GM08714 (cell line): Measurements from ENCODE around the gene ELAVL1.

ENCODE experiments used
- H3K4me3 ChIP-seq: fragments of 200-500 bp; sonication (Bioruptor generic); 2 replicates; pipeline ENCODE4 v1.5.1; 2014; ENCODE audit warnings: mild to moderate bottlenecking, low read length, inconsistent platforms
- ZNF274 ChIP-seq: IDR thresholded peaks from 2 replicates; pipeline ENCODE4 v1.6.1; 2012; ENCODE audit warnings: mild to moderate bottlenecking, low read depth, low read length

ELAVL1 gene

DNA sequence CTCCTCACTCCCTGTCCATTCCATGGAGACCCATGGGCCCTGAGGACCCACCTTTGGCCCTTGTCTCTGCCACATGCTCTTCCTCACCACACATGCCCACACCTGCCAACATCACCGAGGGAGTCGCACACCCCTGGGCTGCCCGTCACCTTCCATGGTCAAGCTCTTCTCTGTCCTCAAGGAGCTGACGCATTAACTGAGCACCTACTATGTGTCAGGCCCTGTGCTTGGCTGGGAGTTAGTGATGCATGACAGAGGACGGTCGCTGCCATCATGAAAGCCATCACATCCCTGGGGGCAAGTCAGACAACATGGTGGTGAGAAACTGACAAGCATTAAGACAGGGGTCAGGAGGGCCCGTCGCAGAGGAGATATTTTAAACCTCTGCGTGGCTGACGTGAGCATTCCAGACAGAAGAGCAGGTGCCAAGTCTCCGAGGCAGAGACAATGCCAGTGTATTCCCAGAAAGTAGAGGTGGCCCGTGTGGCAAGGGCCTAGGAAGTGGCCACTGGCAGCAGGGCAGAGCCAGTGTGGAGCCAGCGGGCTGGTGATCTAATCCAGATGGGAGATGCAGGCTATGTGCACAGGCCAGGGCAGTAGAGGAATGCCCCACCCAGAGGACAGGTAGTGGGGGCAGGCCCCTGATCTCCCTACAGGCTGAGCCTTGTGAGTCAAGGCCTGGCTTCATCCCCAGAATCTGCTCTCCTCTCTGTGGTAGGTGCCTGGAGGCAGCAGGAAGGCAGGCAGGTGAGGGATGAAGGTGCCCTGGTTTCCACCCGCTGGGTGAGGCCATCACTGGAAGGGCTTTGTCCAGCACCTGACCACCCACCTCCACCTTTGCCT lies 21.2 kb downstream of the ELAVL1 start:
- H3K4me3 ChIP-seq = no peak overlapping the region
- TF ChIP-seq ZNF274 = no peak

DNA sequence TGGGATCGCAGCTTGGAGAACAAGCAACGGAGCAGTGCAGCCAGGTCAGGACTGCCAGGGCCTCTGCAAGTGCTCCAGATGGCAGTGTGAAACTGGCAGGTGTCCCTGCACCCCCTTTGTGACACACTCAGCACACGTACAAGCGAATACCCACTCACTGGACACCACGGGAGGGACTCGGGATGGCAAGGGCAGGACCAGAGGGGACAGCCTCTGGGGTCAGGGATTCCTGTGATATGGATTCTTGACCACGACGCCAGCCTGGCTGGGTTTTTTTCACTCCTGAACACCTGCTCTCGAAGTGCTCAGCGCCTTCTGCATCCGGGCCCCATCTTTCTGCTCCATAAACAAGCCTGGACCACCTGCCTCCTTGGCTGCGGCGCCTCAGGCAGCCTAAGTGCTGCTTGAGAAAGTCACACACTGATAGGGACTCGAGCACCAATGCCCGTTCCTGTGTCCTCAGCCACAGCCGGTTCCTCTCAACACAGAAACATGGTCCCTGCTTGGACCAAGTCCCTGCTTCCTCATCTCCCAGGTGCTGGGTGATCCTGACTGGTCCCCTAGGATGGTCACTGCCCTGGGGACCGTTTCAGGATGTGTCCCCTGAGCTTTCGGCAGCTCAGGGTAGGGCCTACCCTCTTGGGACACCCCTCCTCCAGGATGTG lies 22.0 kb downstream of the ELAVL1 start:
- no peak overlapping the region for H3K4me3 ChIP-seq
- TF ChIP-seq ZNF274 = no peak

DNA sequence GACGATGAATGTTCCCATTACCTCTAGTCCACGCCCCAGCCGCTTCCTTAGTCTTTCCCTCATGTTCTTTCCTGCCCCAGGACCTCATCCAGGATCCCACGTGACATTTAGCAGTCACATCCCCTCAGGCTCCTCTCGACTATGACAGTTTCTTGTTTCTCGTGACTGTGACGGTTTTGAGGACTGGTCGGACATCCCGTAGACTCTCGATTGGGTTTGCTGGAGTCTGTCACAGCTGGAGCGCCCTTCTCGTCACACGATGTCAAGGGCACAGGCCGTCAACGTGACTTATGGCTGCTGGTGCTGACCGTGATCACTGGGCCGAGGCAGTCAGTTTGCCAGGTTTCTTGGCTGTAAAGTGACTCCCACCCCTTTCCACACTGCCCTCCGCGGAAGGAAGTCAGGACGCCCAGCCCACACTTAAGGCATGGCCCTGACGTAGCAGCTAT lies 22.8 kb downstream of the ELAVL1 start:
- H3K4me3 ChIP-seq = no peak overlapping the region
- TF ChIP-seq ZNF274 = no peak

DNA sequence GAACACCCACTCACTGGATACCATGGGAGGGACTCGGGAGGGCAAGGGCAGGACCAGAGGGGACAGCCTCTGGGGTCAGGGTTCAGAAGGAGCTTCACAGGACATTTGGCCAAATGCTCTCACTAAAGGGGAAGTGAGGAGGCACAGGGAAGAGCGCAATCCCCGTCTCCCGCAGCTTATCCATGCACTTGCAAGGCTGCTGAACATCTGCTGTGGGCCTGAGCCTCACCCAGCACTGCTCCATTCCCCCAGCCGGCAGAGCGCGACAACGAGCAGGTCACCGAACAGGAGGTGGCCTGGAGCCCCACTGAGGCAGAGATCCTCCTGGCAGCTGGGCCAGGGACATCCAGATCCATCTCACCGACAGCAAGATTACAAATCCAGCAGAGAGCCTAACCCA lies 23.3 kb downstream of the ELAVL1 start:
- no peak overlapping the region for H3K4me3 ChIP-seq
- TF ChIP-seq ZNF274 = no peak

DNA sequence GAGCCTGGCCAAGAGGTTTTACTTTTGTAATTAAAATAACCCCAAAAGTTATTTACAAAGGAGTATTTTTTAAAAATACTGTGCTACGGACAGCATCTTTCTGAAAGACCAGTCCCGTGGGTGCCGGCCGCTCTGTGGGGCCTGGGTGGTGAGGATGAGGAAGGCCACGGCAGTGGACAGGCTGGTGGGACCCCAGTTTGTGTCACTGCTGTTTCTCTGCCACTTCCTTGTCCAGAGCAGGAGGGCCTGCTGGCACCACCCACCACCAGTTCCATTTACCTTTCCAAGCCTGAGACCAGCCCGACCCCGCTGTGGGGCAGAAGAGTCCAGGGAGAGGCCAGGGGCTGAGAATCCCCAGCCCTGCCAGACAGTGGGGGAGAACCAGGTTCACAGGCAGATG lies 23.8 kb downstream of the ELAVL1 start:
- H3K4me3 ChIP-seq = no peak overlapping the region
- no peak for TF ChIP-seq ZNF274

DNA sequence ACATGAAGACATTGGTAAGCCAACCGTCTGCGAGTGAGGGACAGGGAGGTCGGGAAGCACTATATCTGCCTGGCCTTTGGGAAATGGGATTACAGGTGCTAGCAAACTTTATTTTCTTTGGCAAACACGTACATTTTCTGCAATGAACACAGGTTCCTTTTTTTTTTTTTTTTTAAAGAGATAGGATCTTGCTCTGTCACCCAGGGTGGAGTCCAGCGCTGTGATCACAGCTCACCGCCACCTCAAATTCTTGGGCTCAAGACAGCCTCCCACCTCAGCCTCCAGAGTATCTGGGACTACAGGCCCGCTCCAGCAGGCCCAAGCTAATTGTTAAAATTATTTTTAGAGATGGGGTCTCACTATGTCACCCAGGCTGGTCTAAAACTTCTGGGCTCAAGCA lies 24.2 kb downstream of the ELAVL1 start:
- no peak overlapping the region for H3K4me3 ChIP-seq
- no peak for TF ChIP-seq ZNF274

DNA sequence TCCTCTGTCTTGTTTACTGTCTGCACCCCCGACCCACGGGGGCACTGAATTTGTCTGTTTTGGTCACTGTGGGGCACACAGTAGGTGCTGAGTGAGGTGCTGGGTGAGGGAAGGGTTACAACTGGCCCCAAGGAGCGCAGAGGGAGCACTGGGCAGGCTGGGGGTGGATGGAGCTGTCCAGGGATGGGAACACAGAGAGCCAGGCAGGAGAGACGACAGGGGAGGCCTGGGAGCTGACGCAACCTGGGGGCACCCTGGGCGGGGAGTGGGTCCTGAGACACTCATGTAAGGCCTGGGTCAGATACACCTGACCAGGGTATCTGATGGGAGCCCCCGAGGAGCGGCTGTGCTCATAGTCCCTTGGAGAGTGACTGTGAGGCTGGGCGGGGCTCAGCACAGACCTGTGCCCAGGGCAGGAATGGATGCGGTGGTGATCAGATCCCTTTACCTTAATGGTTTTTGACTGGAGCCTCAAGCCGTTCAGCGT lies 24.8 kb downstream of the ELAVL1 start:
- no peak for TF ChIP-seq ZNF274

DNA sequence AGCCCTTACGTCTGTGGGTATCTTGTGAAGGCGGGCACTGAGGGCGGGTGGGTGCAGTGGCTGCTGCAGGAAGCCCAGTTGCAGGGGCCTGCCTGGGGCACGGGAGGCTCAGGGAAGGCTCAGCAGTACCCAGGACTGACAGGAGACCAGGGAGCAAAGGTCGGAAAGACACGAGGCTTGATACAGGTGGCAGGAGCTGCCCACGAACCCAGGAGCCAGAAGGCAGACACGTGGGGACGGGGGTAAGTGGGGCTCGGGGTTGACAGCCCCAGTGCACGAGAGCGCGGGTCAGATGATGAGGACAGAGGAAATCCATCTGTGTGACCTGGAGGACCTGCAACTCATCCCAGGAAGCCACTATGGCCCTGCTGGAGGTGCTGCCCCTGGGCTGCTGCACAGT lies 25.3 kb downstream of the ELAVL1 start:
- no peak overlapping the region for H3K4me3 ChIP-seq
- no peak for TF ChIP-seq ZNF274

More for the DNA sequence above, 24.8 kb downstream of the ELAVL1 start:
- H3K4me3 ChIP-seq = no peak overlapping the region

DNA sequence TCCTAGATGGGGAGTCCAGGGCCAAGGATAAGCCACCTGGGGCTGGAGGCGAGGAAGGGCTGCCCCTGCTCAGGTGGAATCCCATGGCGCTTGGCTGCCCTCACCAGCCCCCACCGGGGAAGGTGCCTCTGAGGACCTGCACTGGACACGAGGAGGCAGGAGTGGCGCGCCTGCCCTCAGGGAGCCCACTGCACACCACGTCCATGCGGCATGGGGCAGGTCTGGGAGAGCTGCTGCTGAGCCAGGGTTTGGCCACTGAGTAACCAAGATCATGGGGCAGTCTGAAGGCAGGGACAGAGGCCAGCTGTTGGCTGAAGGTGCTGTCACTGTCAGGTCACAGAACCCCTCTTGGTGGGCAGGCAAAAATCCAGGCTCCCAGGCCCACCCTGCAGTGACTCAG lies 25.9 kb downstream of the ELAVL1 start:
- no peak for TF ChIP-seq ZNF274
- H3K4me3 ChIP-seq = no peak overlapping the region

DNA sequence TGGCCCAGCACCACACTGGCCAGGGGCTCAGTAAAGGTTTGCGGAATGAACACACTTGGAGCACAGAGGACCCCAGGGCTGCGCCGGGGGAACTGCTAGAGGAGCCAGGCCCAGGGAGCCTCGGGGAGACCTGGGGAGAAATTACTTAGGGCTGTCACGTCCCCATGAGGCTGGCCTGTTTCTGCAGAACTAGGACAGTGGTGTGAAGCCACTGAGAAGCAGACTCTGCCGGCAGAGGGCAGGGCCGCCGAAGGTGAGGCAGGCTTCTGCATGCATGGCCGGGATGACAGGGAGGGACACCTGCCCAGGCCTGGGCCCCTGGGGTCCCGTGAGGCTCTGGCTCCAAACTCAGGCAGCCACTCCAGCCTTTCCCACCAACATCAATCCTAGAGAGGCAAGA lies 26.4 kb downstream of the ELAVL1 start:
- H3K4me3 ChIP-seq = no peak overlapping the region
- TF ChIP-seq ZNF274 = no peak

DNA sequence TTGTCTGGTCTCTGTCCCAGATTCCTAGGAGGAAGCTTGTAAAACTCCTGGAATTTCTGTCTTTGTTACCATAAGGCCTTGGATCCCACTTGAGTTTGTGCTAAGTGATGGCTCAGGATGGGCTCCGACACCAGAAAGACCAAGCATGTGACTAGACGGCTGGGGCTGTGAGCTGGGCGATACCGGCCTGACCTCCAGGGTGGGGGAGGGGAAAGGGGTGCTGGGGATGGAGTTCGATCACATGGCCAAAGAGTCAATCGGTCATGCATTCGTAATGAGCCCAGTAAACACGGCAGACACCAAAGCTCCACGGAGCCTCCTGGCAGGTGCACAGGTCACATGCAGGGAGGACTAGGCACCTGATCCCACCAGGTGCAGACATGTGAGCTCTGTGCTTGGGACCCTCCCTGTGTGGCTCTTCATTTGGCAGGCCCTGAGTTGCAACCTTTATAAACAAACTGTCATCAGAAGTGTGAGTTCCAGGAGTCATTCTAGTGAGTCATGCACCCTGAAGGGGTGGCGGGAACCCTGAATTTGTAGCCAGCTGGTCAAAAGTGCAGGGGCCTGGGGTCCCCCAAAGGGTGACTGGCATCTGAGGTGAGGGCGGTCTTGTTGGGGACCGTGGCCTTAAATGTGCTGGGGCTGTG lies 27.1 kb downstream of the ELAVL1 start:
- no peak overlapping the region for H3K4me3 ChIP-seq
- no peak for TF ChIP-seq ZNF274

DNA sequence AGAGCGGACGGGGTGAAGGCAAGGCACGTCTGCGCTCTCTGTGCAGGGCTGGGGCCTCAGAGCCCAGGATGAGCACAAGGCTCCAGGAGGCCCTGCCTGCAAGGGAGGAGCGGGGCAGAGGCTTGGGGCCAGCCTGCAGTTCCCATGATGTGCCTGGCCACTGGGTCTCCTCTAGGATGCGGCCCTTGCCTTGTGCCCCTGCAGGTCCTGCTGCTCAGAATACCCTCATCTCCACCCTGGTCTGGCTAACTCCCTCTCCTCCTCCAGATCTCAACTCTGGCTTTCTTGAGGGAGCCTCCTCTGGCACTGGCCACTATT lies 27.8 kb downstream of the ELAVL1 start:
- TF ChIP-seq ZNF274 = no peak
- no peak overlapping the region for H3K4me3 ChIP-seq

DNA sequence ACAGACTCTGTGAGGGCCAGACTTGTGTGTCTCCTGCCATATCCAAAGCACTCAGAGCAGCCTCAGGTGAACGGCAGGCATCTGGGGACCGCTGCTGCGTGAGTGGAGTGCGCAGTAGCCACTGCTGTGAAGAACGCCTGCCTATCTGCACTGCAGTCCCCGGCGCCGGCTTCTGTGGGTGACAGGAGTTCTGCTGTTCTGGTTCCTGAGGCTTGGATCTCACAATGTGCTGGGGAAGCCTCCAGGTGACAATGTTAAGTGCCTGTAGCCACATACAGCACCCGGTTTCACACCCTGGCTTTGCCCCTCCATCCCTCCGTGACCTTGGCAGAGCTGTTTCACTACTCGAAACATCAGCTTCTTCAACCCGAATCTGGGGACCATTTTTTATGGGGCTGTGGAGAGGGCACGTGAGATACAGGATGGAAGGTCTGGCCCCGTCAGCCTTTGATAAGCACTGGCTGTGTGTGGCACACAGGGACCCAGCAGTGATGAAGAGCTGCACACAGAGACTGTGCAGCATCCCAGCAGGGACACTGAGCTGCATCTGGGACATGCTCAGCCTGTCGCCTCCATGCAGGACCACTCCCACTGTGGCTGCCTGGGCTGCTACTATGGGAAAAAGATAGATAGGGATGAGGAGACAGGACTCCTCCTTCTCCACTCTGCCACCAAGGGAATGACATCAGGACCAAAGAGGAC lies 28.3 kb downstream of the ELAVL1 start:
- no peak for TF ChIP-seq ZNF274
- H3K4me3 ChIP-seq = no peak overlapping the region

DNA sequence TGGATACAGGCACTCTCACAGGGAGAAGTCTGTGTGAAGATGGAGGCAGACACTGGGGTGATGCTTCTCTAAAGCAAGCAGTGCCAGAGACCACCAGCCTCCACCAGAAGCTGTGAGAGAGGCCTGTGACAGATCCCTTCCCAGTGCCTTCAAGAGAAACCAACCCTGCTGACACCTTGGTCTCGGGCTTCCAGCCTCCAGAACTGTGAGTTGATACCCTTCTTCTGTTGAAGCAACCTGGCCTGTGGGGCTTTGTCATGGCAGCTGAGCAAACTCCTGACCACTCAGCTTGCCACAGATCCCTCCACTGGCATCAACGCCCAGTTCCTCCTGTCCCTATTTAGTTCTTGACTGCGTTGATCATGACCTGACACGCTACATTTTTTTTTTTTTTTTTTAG lies 29.0 kb downstream of the ELAVL1 start:
- TF ChIP-seq ZNF274 = no peak
- no peak overlapping the region for H3K4me3 ChIP-seq

DNA sequence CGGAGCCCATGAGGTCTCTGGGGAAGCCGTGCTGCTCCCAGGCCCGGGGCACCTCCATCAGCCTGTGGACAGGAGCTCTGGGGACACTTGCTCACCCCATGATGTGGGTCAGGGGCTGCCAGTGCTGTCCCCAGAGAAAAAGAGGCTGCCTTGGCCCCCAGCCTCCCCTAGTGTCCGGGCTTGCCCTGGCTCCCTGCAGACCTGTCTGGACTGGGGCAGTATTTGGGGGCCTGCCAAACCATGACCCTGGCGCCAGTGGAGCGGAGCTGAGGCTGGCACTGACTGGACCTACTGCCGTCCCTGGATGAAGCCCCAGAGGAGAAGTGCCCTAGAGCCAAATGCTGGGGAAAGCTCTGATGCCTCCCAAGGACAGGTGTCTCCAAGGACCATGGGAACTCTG lies 30.4 kb downstream of the ELAVL1 start:
- no peak for TF ChIP-seq ZNF274
- H3K4me3 ChIP-seq = no peak overlapping the region
